IMR-90 (cell line): Measurements from ENCODE around the gene ASF1B. TPM values are rescaled to one million over a fixed set of nuclear protein-coding genes. Genes with fewer than 3 reads are reported as not detected.

ENCODE experiments used
- ATAC-seq: fragments of 200-7000 bp; cut with Tn5 transposase; 2 replicates; pipeline ENCODE4 v1.9.1; 2020; ENCODE audit warnings: low read depth, mild to moderate bottlenecking, moderate library complexity
- BruUV-seq: library from RNA; stranded (reverse); fragments of 400-500 nt; replicated peaks from 2 replicates; lab custom pipeline; 2021; lab: Mats Ljungman, UMichigan
- CTCF ChIA-PET: fragments of 300-600 bp; formaldehyde crosslinking; extraction: SDS; loops from one replicate; lab custom pipeline; 2021; ENCODE audit warnings: antibody characterized with exemption; lab: Yijun Ruan, JAX
- POLR2A ChIA-PET: fragments of 300-600 bp; sonication (Branson Sonifier 250); formaldehyde crosslinking; loops from one replicate; lab custom pipeline; 2022; ENCODE audit warnings: antibody characterized with exemption; ENCODE audit not compliant: unreplicated experiment; lab: Charles Lee
- DNase-seq: peaks from one replicate; pipeline ENCODE4 v3.0.0; 2013
- H2AFZ ChIP-seq: replicated peaks from 2 replicates; pipeline ENCODE3; 2013; ENCODE audit warnings: low read length, mild to moderate bottlenecking; ENCODE audit not compliant: poor library complexity
- H2AK5ac ChIP-seq: 2 replicates; pipeline ENCODE4 v1.6.1; 2013; ENCODE audit warnings: low read depth, low read length, inconsistent platforms
- H2AK9ac ChIP-seq: replicated peaks from 2 replicates; pipeline ENCODE3; 2013; ENCODE audit warnings: mild to moderate bottlenecking, low read depth, low read length, moderate library complexity; ENCODE audit not compliant: poor library complexity
- H2BK120ac ChIP-seq: 2 replicates; pipeline ENCODE4 v1.6.1; 2013; ENCODE audit warnings: low read depth, low read length, inconsistent platforms
- H2BK15ac ChIP-seq: 3 replicates; pipeline ENCODE4 v1.6.1; 2013; ENCODE audit warnings: low read depth, low read length, inconsistent platforms
- H2BK20ac ChIP-seq: 2 replicates; pipeline ENCODE4 v1.6.1; 2013; ENCODE audit warnings: low read depth, mild to moderate bottlenecking, inconsistent platforms, low read length, moderate library complexity
- H2BK5ac ChIP-seq: 2 replicates; pipeline ENCODE4 v1.6.1; 2013; ENCODE audit warnings: mild to moderate bottlenecking, low read depth, low read length, inconsistent platforms; ENCODE audit not compliant: poor library complexity, severe bottlenecking
- H3K14ac ChIP-seq: replicated peaks from 2 replicates; pipeline ENCODE4 v1.6.1; 2013; ENCODE audit warnings: low read depth, low read length, inconsistent platforms
- H3K18ac ChIP-seq: 2 replicates; pipeline ENCODE4 v1.6.1; 2013; ENCODE audit warnings: low read depth, low read length, control low read depth
- H3K23ac ChIP-seq: 2 replicates; pipeline ENCODE4 v1.6.1; 2013; ENCODE audit warnings: low read depth, low read length, inconsistent platforms
- H3K27ac ChIP-seq: 2 replicates; pipeline ENCODE4 v1.5.1; 2013; ENCODE audit warnings: mild to moderate bottlenecking, control low read depth, low read length; ENCODE audit not compliant: insufficient read depth
- H3K27me3 ChIP-seq: 2 replicates; pipeline ENCODE4 v1.6.1; 2013; ENCODE audit warnings: low read length; ENCODE audit not compliant: control insufficient read depth, insufficient read depth
- H3K36me3 ChIP-seq: 2 replicates; pipeline ENCODE4 v1.6.1; 2013; ENCODE audit warnings: low read length, mixed read lengths; ENCODE audit not compliant: control insufficient read depth, insufficient read depth
- H3K4ac ChIP-seq: 2 replicates; pipeline ENCODE4 v1.6.1; 2013; ENCODE audit warnings: low read depth, low read length, inconsistent platforms
- H3K4me1 ChIP-seq: 2 replicates; pipeline ENCODE4 v1.6.1; 2013; ENCODE audit warnings: low read length, mixed read lengths; ENCODE audit not compliant: control insufficient read depth, insufficient read depth
- H3K4me2 ChIP-seq: 2 replicates; pipeline ENCODE4 v1.6.1; 2013; ENCODE audit warnings: low read depth, mild to moderate bottlenecking, control low read depth, low read length, moderate library complexity
- H3K4me3 ChIP-seq: 2 replicates; pipeline ENCODE4 v1.5.1; 2013; ENCODE audit warnings: low read depth, mild to moderate bottlenecking, control low read depth, low read length, moderate library complexity; ENCODE audit not compliant: insufficient read depth
- H3K56ac ChIP-seq: 2 replicates; pipeline ENCODE4 v1.6.1; 2013; ENCODE audit warnings: low read length, inconsistent platforms; ENCODE audit not compliant: insufficient read depth; ENCODE audit errors: extremely low read depth
- H3K79me1 ChIP-seq, 2 experiments: 2 replicates each; pipeline ENCODE4 v1.6.1; 2013; ENCODE audit warnings: low read length in 2 of 2, inconsistent platforms in 1 of 2, low read depth in 1 of 2
- H3K9ac ChIP-seq: 2 replicates; pipeline ENCODE4 v1.6.1; 2013; ENCODE audit warnings: low read depth, low read length, control low read depth
- H3K9me1 ChIP-seq: 2 replicates; pipeline ENCODE4 v1.6.1; 2013; ENCODE audit warnings: low read length, inconsistent platforms; ENCODE audit not compliant: insufficient read depth
- H3K9me3 ChIP-seq: 2 replicates; pipeline ENCODE4 v1.6.1; 2013; ENCODE audit warnings: low read length; ENCODE audit not compliant: control insufficient read depth, insufficient read depth
- H4K20me1 ChIP-seq: 2 replicates; pipeline ENCODE4 v1.6.1; 2013; ENCODE audit warnings: low read length, inconsistent platforms; ENCODE audit not compliant: insufficient read depth
- H4K5ac ChIP-seq: 2 replicates; pipeline ENCODE4 v1.6.1; 2013; ENCODE audit warnings: mild to moderate bottlenecking, low read depth, low read length, control low read depth
- H4K8ac ChIP-seq, 2 experiments: 2 replicates each; pipeline ENCODE4 v1.6.1; 2013; ENCODE audit warnings: low read depth in 2 of 2, low read length in 2 of 2, control low read depth in 1 of 2, inconsistent platforms in 1 of 2
- H4K91ac ChIP-seq: 2 replicates; pipeline ENCODE4 v1.6.1; 2013; ENCODE audit warnings: low read depth, low read length, inconsistent platforms; ENCODE audit not compliant: insufficient read depth
- CEBPB ChIP-seq: IDR thresholded peaks from 2 replicates; pipeline ENCODE4 v1.6.1; 2012; ENCODE audit warnings: low read depth, low read length, improper control_type of control experiment
- CHD1 ChIP-seq: IDR thresholded peaks from 2 replicates; pipeline ENCODE4 v1.6.1; 2012; ENCODE audit warnings: low read depth, low read length, improper control_type of control experiment
- FOS ChIP-seq: fragments of 150-350 bp; IDR thresholded peaks from 2 replicates; pipeline ENCODE4 v1.6.1; 2016; ENCODE audit warnings: low read depth, low read length
- MAFK ChIP-seq: IDR thresholded peaks from 2 replicates; pipeline ENCODE4 v1.6.1; 2012; ENCODE audit warnings: low read depth, low read length, improper control_type of control experiment
- MAZ ChIP-seq: IDR thresholded peaks from 2 replicates; pipeline ENCODE4 v1.6.1; 2012; ENCODE audit warnings: low read depth, mild to moderate bottlenecking, low read length, improper control_type of control experiment, moderate library complexity, borderline replicate concordance
- NFE2L2 ChIP-seq: fragments of 150-350 bp; IDR thresholded peaks from 2 replicates; pipeline ENCODE4 v1.6.1; 2016; ENCODE audit warnings: low read depth, mild to moderate bottlenecking, low read length
- POLR2A ChIP-seq: IDR thresholded peaks from 2 replicates; pipeline ENCODE4 v1.6.1; 2012; ENCODE audit warnings: mild to moderate bottlenecking, low read depth, low read length
- RCOR1 ChIP-seq: IDR thresholded peaks from 2 replicates; pipeline ENCODE4 v1.6.1; 2012; ENCODE audit warnings: mild to moderate bottlenecking, low read length, improper control_type of control experiment; ENCODE audit not compliant: insufficient replicate concordance
- RFX5 ChIP-seq: IDR thresholded peaks from 2 replicates; pipeline ENCODE4 v1.8.0; 2012; ENCODE audit warnings: low read depth, mild to moderate bottlenecking, low read length, moderate library complexity
- SMC3 ChIP-seq: fragments of 150-350 bp; IDR thresholded peaks from 2 replicates; pipeline ENCODE4 v1.6.1; 2016; ENCODE audit warnings: low read depth, mild to moderate bottlenecking, antibody characterized with exemption, low read length, moderate library complexity
- WGBS, 2 experiments: methylation state at CpG; one replicate each; pipeline versions ENCODE4 v1.1.5 to v1.1.7; 2013; ENCODE audit warnings: missing lambda C conversion rate in 2 of 2; ENCODE audit not compliant: insufficient read length in 1 of 2; ENCODE audit errors: extremely low coverage in 2 of 2; 5-methylcytosine and 5-hydroxymethylcytosine counted together
- dilution Hi-C: fragments of 300-500 bp; cut with HindIII; formaldehyde crosslinking; loops from one replicate; pipeline ENCODE4 v1.14.3; 2018; ENCODE audit warnings: low sequenced_read_pairs; ENCODE audit not compliant: unreplicated experiment
- in situ Hi-C: fragments of 300-500 bp; cut with MboI; formaldehyde crosslinking; loops from 3 replicates; pipeline ENCODE4 v1.14.3; 2019; ENCODE audit warnings: low sequenced_read_pairs, inconsistent platforms, mixed read lengths
- intact Hi-C: fragments of 100-400 bp; cut with micrococcal nuclease; formaldehyde crosslinking; loops from 2 replicates; pipeline ENCODE4 v1.10.0; 2022
- polyA plus RNA-seq, 3 experiments: library from polyadenylated mRNA; depleted of rRNA; stranded (reverse); fragments of >200 nt; gene quantifications; 2 replicates each; pipeline ENCODE4 v1.2.3, GENCODE V29; 2012; ENCODE audit warnings: low replicate concordance in 1 of 3
- total RNA-seq: library from RNA; depleted of rRNA; stranded (reverse); fragments of >200 nt; gene quantifications from 2 replicates; pipeline ENCODE4 v1.2.3, GENCODE V29; 2012
- TF ChIP-seq, protein P1 (sequence below): fragments of 150-350 bp; IDR thresholded peaks from 2 replicates; pipeline ENCODE4 v1.6.1; 2017; ENCODE audit warnings: mild to moderate bottlenecking, antibody characterized with exemption, low read length, low read depth
- TF ChIP-seq, protein P2 (sequence below): conservative IDR thresholded peaks from 2 replicates; pipeline ENCODE4 v1.5.1; 2012; ENCODE audit warnings: mild to moderate bottlenecking, low read depth, low read length, improper control_type of control experiment

Gene ASF1B
- total and polyA plus RNA-seq, 2 of the 4 experiments (the other 2 are of a cell fraction), result 10.4 to 12.1 TPM

DNA sequence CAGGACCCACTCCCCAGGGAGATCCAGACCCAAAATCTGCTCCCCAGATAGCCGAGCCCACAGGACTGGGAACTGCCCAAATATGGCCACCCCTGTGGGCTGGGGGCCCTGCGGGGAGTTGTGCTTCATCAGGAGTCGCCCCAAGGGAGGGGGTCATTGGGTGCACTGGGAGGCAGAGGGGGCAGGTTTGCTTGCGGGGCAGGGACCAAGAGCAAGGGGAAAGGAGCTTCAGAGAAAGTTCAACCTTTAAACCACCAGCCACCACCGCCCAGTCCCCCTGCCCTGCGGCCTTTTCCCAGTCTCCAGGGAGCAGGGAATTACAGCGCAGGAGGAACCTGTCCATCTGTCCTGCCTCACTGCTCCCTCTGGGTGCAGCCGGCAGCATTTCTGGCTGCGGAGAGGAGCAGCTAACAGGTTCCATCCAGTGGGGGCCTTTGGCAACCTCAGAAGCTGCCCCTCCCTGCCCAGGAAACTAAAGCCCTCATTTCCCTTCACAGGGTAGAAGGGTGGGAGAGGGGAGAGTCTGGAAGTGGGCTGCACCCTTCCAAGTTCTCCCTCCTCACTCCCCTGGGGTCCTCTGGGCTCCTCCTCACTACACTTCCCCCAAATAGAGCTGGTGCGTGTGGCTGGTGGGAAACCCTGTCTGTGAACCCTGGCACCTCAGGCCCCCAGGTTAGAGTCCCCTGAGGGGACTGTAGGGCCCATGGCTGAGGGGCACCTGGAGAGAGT, 13.8 kb upstream of the ASF1B start (continued):
- no peak for TF ChIP-seq POLR2A

DNA sequence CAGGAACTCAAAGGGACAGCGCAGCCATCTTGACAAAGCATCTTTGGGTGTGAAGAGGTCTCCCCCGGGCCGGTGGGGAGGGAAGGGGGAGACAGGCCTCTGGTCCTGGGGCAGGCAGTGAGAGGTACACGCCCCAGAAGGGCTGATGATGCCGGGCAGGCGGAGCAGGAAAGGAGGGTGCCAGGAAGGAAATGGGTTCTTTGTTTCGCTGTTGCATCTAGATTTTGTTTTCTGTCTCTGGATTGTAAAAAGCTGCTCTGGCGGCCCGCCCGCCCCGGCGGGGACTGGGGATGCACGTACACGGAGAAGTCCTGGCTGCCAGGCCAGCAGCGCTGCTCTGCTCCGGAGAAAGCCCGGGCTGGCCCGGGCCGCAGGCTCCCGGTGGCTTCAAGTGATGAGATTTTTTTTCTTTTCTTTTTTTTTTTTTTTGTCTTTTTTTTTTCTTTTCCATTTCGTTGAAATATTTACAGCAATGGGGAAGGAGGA, 13.2 kb upstream of the ASF1B start:
- Histone ChIP-seq H2BK120ac (no peak overlapping the region), H2BK20ac (no peak overlapping the region), H3K56ac (no peak overlapping the region), H3K18ac (no peak overlapping the region), H3K79me1 (peaks cover 4 to 20% of the 10 kb centered on the region in 2 experiments; a peak in 3 of 4 replicates), H2BK15ac (no peak overlapping the region), H3K27me3 (no peaks in the 10 kb centered on the region), H3K23ac (no peak overlapping the region), H3K4me2 (no peak overlapping the region; the same call in 1 of the 2 replicates), H3K4me1 (peaks cover 5% of the 10 kb centered on the region; the same call in 1 of the 2 replicates), H4K5ac (no peak overlapping the region; the same call in 1 of the 2 replicates), H3K4me3 (no peak overlapping the region), H3K27ac (no peak overlapping the region), H4K91ac (no peak overlapping the region), H4K8ac (peak overlapping the region in 1 of 2 experiments; percentile 3; a peak in 1 of 4 replicates), H3K9me3 (no peaks in the 10 kb centered on the region), H3K9ac (no peak overlapping the region), H4K20me1 (peaks cover 14% of the 10 kb centered on the region; the same call in 1 of the 2 replicates), H2AK5ac (no peak overlapping the region), H3K14ac (no peak overlapping the region), H2BK5ac (no peak overlapping the region), H2AFZ (peak overlapping the region; percentile 78), H2AK9ac (peak overlapping the region; percentile 58), H3K4ac (no peak overlapping the region), H3K36me3 (no peaks in the 10 kb centered on the region), H3K9me1 (no peaks in the 10 kb centered on the region)
- WGBS, 2 experiments, result 27% methylated on average over 5 of the region's 21 CpGs; no CpG with 5 or more reads in 1 of the 2 experiments
- ATAC-seq, result no peak
- POLR2A ChIA-PET, result no interaction called here
- dilution Hi-C loops (no loop called here), in situ Hi-C loops (no loop called here), intact Hi-C loops (loop anchor here (2.0 kb wide), 1 partner anchor 257 kb away; no protein-coding TSS in a partner anchor)
- CTCF ChIA-PET, result no interaction called here
- BruUV-seq, result no TSS peak
- no peak for DNase-seq
- TF ChIP-seq MAFK (no peak), SMC3 (no peak), FOS (no peak), RFX5 (no peak), NFE2L2 (no peak), MAZ (no peak), CEBPB (no peak), POLR2A (no peak), RCOR1 (no peak), CHD1 (no peak)
- TF ChIP-seq, protein P1, sequence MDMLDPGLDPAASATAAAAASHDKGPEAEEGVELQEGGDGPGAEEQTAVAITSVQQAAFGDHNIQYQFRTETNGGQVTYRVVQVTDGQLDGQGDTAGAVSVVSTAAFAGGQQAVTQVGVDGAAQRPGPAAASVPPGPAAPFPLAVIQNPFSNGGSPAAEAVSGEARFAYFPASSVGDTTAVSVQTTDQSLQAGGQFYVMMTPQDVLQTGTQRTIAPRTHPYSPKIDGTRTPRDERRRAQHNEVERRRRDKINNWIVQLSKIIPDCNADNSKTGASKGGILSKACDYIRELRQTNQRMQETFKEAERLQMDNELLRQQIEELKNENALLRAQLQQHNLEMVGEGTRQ, result no peak
- TF ChIP-seq, protein P2, sequence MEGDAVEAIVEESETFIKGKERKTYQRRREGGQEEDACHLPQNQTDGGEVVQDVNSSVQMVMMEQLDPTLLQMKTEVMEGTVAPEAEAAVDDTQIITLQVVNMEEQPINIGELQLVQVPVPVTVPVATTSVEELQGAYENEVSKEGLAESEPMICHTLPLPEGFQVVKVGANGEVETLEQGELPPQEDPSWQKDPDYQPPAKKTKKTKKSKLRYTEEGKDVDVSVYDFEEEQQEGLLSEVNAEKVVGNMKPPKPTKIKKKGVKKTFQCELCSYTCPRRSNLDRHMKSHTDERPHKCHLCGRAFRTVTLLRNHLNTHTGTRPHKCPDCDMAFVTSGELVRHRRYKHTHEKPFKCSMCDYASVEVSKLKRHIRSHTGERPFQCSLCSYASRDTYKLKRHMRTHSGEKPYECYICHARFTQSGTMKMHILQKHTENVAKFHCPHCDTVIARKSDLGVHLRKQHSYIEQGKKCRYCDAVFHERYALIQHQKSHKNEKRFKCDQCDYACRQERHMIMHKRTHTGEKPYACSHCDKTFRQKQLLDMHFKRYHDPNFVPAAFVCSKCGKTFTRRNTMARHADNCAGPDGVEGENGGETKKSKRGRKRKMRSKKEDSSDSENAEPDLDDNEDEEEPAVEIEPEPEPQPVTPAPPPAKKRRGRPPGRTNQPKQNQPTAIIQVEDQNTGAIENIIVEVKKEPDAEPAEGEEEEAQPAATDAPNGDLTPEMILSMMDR, result no peak
